GM18505 (cell line): Measurements from ENCODE around the gene ARMC9.
A peak's percentile ranks its signal among the peaks of the same experiment; 100 is the strongest.

Source experiments
- ATAC-seq: cut with Tn5 transposase; IDR thresholded peaks from one replicate; pipeline ENCODE4 v1.9.1; 2021; ENCODE audit not compliant: unreplicated experiment
- POLR2A ChIP-seq: IDR thresholded peaks from 4 replicates; pipeline ENCODE4 v1.6.1; 2011; ENCODE audit warnings: borderline replicate concordance; ENCODE audit not compliant: insufficient read depth, insufficient read length; ENCODE audit errors: extremely low read depth

Gene ARMC9

DNA sequence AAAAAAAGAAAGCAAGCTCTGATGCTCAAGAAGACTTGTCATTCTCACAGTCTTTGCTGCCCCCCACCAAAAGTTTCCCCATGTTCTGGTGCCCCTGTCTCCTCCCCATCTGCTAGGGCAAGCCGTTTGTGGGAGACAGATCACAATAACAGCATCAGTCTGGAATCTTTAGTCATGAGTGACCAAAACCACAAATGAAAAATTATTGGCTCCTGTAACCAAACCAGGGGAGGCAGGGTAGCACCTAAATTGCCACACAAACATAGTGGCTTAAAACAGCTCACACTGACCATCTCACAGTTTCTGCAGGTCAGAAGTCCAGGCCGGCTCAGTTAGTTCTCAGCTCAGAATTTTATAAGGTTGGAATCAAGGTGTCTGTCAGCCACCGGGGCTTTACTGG lies 188.0 kb downstream of the ARMC9 start:
- ATAC-seq = no peak
- TF ChIP-seq POLR2A = no peak

DNA sequence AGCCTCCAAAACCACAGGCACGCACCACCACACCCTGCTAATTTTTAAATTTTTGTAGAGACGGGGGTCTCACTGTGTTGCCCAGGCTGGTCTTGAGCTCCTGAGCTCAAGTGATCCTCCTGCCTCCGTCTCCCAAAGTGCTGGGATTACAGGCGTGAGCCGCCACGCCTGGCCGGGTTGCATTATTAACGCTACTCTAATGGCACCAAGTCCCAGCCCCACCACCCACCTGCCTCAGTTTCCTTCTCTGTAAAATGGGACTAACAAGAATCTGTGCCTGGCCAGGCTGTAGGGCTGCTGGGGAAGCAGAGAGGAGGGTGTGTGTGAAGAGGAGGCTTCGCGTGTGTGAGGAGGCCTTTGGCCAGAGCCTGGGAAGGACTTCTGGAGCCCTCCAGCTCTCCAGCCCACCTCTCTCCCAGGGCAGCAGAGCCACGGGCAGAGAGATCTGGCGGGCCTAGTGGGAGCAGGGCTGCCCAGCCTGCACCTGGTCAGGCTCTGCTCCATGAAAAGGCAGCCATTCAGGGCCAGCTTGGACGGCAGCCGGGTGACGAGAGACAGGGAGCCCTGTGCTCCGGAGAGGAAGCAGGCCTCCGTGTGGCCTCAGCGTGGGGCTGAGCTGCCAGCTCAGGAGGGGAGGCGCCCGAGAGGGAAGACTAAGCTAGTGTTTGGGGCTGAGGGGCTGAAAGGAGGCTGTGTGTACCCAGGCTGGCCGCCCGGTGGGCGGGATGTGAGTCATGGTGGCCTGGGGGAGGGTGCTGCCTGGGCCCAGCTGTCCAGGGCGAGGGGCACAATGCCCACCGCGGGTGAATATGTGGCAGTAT lies 189.7 kb downstream of the ARMC9 start:
- no peak for TF ChIP-seq POLR2A
- ATAC-seq = no peak

DNA sequence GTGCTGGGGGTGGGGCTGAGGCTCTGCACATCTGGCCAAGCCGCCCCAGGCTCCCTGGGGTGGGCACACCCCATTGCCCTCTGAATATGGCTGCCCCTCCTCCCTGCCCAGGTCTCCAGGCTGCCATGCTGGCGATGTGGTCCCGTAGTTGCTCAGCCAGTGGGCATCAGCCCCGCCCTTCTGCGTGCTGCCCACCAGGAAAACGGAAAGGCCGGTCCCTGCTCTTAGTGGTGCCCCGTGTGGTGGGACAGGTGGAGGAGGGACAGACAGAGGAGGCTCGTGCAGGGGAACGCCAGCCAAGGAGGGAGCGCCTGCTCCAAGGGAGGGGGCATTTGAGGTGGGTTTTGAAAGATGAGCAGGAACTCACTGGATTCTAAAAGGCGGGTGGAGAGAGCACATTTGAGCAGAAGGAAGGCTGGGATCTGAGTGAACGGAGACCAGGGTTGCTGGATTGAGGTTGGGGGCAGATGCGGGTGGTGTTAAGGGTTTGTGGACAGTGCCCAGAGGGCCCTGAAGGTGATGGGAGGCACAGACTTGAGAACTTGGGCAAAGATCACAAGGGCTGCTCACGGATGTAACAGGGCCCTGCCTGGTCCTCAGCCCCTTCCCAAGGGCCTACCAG lies 190.4 kb downstream of the ARMC9 start:
- TF ChIP-seq POLR2A = peak; percentile 19
- ATAC-seq = no peak

DNA sequence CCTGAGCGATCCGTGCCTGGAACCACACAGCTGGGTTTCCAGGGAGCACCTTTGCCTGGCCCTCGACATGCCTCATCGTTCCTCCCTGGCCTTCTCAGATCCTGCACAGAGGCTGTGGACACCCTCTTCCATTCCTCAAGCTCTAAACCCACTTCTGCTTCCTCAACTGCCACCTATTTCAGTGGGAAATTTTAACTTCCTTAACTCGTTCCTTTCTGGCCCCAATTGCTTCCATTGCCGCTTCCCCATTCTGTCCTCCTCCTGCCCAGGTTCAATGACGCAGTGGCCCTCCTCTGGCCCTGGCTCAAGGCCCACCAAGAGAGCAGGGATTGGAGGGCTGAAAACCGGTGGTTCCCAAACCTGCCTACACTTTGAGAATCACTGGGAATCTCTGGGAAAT lies 192.2 kb downstream of the ARMC9 start:
- ATAC-seq = no peak
- TF ChIP-seq POLR2A = no peak

DNA sequence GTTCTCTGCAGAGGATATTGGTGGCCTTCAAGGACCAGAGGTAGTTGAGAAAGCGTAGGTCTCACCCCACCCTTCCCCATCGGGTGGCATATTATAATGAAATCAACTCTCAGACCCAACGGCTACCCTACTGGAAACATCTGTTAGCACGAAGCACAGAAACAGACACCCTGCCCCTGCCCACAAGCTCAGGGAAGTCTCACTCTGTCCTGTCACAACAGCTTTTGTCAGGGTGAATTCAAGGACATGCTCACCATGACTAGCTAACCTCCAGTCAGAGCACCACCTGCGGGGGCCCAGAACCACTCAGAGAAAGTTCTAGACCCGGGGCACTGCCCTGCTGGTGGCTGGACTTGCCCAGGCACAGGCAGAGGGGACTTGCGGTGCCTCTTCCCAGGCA lies 193.6 kb downstream of the ARMC9 start:
- no peak for ATAC-seq
- peak; percentile 44 for TF ChIP-seq POLR2A

DNA sequence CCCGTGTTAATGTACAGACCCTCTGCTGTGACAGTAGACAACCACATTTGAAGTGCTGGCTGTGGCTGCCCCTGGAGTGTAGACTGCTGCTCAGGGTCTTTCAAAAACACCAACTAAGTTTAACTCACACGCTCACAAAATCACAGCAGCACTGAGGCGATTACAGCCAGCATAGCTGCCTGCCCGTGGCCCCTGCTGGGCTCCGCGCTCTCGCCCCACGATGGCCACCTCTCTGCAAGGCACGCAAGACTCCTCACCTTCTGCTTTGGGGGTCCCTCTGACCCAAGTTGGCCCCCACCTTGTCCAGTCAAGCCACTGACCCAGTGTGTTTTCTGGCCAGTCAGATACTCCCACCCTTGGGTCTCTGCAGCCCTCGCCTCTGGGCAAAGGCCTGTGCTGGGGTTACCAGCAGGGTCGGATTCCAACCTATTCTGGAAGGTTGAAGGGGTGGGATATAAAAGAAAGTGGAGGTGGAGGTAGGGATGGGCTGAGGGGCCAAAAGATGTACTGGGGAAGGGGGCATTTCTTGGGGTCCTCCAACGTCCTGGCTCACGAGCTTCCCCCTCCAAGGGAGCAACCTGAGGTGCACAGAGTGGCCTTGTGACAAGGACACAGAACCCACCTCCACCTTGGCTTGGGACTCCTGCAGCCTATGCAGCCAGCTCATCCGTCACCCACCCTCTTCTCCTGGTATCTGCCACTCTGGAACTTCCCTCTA lies 194.2 kb downstream of the ARMC9 start:
- TF ChIP-seq POLR2A = no peak
- no peak for ATAC-seq

DNA sequence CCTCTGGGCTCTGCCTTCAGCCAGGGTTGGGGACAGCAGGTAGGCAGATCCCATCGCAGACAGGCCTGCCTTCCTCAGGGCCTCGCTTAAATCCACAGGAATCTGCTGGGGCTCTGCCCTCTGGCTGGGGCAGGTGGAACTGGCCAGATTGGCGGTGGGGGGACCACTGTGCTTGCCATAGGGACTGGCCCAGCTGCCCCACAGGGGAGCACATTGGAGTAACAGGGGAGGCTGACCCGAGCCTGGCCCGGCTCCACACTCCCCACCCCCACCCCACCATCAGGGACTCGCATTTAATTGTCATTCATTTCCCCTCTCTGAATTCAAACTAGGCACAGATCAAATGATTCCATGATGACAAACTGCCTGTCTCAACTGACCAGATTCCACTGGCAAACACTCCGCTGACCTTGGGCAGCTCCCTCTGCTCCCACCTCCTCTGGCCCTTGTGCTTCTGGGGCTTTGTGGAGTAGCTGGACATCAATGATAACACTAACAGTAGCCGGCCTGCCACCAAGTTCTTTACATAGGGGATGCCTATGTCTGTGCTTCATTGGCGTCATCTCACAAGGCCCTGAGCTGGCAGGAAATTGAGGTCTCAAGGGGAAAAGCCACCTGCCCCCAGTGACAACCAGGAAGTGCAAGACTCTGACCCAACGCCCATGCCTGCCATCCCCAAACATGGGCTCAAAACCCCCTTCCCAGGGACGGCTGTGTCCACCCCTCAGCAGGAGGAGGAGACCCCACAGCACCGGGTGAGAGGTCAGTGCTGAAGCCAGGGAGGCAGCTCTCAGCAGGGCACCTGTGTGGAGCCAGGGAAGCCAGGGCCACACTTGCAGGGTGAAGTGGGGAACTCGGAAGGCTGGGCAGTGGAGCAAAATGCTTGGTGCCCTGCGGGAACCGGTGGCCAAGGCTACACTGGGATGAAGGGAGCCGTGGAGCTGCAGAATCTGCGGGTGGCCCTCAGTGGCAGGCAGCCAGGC lies 195.0 kb downstream of the ARMC9 start:
- no peak for ATAC-seq

DNA sequence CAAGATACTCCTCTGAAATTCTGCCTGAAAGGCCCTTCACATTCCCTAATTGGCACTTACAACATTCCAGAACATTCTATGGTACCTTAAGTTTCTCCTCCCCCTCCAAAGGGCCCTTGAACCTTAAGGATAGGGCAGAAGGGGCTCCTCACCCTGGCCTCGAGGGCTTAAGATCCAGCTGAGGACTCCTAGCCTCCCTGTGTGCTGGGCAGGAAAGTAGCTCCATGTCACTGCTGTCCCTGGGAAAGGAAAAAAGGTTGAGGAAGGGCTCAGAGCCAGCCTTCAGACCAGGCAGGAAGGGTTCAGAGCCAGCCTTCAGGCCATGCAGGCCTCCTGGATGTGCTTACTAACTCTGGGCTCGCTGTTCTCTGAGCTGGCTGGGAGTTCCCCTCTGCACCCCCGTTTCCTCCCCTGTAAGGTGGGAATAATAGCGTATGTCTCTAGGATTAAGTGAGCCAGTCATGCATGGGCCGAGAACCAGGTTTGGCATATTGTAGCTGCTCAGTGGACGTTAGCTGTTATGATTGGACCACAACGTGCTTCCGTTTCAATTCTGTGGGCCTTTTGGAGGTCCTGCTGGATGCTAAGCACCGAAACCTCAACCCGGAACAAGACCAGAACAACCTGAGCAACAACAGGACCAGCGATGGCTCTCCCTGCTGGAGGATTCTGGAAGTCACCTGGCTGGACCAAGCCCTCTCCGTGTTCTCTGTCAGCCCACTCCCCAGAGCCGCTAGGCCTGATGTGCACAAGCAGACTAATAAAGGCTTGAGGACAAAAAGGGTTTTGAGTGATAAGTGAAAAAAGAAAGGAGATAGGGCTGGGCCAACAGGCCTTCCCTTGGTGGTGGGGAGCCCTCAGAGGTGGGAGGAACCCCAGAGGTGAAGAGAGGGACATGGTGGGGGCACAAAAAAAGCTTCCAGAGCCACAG lies 196.0 kb downstream of the ARMC9 start:
- peak; percentile 33 for ATAC-seq
- peak; percentile 86 for TF ChIP-seq POLR2A

More for the DNA sequence above, 195.0 kb downstream of the ARMC9 start:
- TF ChIP-seq POLR2A = peak; percentile 56

DNA sequence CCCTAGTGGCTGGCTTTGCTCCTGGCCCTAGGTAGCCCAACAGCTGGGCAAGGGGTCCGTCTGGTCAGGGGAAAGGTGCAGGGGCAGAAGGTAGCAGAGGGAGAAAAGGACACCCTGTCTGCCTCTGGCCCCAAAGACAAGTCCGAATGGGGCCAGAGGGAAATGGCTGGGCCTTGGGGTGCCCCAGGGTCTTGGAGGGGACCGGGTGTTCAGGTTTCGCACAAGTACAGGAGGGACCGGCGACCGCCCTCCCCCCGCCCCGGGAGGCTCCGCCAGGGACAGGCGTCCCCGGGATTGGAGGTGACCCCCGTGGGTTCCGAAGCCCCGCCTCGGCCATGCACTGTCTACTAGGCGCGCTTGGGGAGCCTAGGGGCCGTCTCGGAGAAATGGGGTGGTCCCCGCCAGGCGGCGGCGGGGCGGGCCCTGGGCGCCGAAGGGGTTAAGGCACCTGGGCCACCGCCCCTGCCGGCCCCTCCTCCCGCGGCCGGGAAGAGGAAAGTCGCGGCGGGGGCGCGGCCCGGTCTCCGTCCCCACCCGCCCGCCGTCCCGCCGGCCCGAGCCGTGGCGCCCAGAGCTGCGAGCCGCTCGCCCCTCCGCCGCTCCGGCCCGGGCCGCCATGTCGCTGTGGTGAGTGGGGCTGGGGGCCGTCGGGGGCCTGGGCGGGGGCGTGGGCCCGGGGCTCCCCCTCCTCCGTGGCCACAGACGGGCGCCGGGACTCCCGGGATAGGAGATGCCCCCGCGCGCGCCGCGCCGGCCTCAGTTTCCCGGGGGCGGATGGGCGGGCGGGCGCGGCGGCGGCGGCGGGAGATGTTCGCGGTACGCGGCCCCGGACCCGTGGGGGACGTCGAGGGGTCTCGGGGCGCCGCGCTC lies 197.0 kb downstream of the ARMC9 start, which contains the start of gene B3GNT7:
TSS of gene B3GNT7 (plus strand) at position 523 of the 870 bp plus-strand sequence. CDS start at position 617, 94 bp downstream.
- ATAC-seq = no peak
- no peak for TF ChIP-seq POLR2A

DNA sequence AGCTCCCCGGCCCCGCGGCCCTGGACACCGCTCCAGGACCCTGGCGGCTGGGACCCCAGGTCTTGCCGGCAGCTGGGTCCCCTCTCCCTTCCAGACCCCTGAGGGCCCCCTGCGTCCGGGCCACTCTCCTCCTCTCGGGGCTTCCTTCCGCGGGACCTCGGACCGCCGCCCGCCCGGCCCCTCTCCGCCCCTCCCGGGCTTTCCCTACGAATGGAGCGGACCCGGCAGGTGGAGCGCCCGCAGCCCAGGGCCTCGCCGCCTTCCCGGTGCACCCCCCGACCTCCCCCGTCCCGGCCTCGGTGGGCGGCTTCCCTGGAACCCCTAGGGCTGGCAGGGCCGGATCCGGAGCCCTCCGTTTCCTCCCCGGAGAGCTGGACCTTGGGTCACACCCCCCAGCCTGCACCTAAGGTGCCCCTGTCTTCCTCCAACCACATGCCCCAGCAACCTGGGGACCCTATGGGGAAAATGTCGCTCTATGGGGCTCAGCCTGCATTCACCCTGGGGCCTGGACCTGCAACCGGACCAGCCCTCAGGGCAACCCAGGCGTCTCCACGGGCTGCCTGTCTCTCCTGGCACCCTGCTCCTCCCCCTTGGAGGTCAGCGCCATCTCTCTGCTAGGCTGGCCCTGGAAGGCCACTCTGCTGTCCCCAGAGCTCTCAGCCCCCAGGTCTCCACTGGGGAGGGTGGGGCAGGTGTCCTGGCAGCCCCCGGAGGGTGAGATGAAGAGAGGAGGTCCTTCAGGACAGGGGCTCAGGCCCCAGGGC lies 197.8 kb downstream of the ARMC9 start:
- ATAC-seq = no peak
- TF ChIP-seq POLR2A = no peak
